HG02970 (cell line): ENCODE data around the gene YARS2.
"Not testable (repeated sequence)": the region's sequence is repeated elsewhere in the genome, so short reads cannot be mapped to it uniquely, and the experiment has no call there.

ENCODE experiments used
- ATAC-seq: cut with Tn5 transposase; IDR thresholded peaks from one replicate; pipeline ENCODE4 v1.9.1; 2021; ENCODE audit warnings: mild to moderate bottlenecking, moderate library complexity, moderate number of reproducible peaks; ENCODE audit not compliant: unreplicated experiment, low FRiP score

Gene YARS2

DNA sequence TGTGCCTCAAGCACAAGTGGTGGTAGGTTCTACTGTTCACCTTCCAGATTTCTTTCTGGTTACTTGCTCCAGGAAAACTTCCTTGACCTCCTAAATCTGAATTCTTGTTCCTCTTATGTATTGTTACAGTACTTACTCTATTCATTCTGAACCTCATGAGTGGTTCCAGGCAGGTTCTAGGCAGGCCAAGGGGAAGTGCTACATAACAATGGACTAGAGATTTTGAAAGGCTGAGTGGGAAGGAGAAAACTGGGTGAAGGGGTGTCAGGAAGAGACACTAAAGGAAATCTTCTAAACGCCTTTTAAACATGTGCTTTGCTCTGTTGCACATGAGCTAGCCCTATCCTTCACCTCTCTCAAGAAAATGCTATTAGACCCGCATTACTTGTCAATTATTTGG is 1.6 kb downstream of the YARS2 start:
- ATAC-seq = no peak

- no peak for ATAC-seq
These were observed 2.1 kb downstream of the YARS2 start for GRCh38 chr12:32753605-32754004.

DNA sequence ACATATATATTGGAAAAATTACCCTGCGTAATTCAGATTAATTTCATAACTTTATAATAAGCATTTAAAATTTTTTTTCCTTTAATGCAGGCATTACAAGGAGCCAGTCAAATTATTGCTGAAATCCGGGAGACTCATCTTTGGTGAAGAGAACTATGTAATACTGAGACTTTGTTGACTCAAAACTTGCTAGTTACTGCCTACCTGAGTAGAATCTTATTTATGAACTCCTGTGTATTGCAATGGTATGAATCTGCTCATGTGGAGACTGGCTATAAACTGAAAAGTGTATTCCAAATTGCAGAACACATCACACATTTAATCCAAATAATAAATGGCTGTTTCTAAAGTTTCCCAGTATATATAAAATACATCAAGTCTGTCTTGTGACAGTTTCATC is 12.4 kb downstream of the YARS2 start:
- no peak for ATAC-seq

- no peak for ATAC-seq
These were observed 13.6 kb downstream of the YARS2 start for GRCh38 chr12:32742133-32742532.

DNA sequence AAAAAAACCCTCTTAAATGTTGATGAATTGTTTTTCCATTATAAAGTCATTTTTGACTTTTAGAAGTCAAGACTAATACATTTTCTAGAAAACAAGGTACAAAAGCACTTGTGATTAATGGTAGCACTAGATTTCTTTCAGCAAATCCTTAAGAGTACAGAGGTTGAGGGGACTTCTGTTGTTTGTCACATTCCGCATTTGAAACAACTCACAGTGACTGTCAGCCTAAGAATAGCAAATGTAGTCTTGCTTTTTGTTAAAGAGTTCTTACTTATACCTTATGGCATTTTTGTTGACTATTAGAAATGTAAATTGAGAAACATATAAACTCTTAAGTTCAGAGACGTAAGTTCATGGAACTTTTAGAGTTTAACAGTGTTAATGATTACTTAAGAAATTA is 16.4 kb downstream of the YARS2 start:
- no peak for ATAC-seq

- no peak for ATAC-seq
These were observed 18.0 kb downstream of the YARS2 start for GRCh38 chr12:32737715-32738114.

- no peak for ATAC-seq
These were observed 19.3 kb downstream of the YARS2 start for GRCh38 chr12:32736445-32736844.

- no peak for ATAC-seq
These were observed 20.7 kb downstream of the YARS2 start for GRCh38 chr12:32734952-32735351.

- no peak for ATAC-seq
These were observed 28.5 kb downstream of the YARS2 start for GRCh38 chr12:32727237-32727636.

DNA sequence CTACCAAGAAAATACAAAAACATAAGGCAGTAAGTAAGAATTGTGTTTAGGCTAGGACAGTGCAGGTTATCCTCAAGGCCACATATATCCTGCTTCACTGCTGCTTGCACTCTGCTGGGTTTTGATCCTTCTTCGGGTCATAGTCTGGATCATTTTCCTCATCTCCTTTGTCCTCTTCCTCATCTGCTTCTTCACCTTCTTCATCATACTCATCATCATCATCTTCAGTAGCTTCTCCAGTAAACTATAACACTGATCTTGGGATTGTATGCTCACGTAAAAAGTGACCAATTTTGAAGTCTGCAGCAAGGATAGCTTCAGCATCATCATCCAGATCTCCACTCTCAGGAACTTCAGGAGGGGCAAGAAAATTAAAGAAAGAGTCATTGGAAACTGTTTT is 29.4 kb downstream of the YARS2 start:
- no peak for ATAC-seq

GRCh38 chr12:32725308-32725707 is 30.4 kb downstream of the YARS2 start:
- not testable (repeated sequence) for ATAC-seq

DNA sequence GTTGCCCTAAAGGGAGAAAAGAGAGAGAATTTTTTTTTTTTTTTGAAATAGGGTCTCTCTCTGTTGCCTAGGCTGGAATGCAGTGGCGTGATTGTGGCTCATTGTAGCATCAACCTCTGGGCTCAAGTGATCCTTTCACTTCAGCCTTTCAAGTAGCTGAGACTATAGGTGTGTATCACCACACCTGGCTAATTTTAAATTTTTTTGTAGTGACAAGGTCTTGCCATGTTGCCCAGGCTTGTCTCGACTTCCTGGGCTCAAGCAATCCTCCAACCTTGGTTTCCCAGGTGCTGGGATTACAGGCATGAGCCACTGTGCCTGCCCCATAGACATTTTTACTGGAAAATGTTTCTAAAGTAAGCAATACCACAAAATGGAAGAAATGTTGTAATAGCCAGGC is 36.8 kb downstream of the YARS2 start:
- no peak for ATAC-seq

DNA sequence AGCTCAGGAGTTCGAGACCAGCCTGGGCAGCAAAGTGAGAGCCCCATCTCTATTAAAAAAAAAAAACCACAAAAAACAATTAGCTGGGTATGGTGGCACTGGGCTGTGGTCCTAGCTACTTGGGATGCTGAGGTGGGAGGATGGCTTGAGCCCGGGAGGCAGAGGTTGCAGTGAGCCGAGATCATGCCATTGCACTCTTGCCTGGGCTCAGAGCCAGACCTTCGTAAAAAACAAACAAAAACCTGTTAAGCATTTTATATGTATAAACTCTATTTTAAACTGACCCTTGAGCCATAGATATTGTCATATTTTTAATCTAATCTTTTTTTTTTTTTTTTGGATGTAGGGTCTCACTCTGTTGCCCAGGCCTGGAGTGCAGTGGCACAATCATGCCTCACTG is 40.9 kb downstream of the YARS2 start:
- no peak for ATAC-seq

DNA sequence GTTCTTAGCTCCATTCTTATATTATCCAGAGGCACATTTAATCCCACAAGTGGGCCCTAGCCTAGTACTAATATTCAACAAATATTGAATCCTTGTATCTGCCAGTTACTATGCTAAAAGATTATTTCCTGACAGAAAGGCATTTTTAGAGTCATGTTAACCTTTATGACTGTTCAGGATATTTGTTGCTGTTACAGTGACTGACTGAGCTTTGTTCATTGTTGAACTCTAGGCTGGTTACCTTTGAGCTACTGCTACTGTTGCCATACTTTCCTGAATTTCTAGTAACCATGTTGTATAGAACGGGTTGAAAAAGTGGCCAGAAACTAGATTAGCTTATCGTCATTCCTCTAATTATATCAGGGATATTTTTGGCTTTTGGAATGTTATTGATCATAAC is 46.8 kb downstream of the YARS2 start:
- ATAC-seq = no peak

DNA sequence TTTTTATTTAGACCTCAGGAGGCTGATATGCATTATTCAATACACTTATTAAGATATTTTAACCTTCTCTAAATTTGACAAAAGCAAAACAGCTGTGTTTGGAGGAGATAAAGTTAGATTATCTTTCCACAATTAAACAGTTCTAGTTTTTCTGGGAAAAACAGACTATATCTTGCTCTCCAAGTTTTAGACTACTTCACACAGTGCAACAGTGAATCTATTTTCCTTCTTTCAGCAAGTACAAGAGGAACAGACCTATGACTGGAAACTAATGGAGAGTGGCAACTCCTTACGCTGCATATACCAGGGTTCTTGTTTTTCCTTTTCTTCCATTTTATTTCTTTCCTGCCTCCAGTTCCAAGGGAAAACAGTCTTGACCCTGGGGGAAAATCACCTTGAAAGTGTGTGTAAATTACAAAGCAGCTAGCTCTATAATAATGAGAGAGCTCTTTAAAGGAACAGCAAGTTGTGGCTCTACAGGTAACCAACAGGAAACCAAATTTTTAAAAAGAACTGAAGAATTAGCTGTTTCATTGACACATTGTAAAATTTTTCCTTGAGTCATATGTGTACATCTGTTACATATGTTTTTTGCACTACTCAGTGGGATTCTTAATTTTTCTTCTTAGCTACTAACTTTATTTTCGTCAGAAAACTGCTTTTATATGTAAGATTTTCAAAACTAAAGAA is 49.2 kb downstream of the YARS2 start:
- ATAC-seq = no peak

- ATAC-seq = no peak
These were observed 49.9 kb downstream of the YARS2 start for GRCh38 chr12:32705783-32706182.

GRCh38 chr12:32702946-32703345 is 52.8 kb downstream of the YARS2 start:
- ATAC-seq = no peak

DNA sequence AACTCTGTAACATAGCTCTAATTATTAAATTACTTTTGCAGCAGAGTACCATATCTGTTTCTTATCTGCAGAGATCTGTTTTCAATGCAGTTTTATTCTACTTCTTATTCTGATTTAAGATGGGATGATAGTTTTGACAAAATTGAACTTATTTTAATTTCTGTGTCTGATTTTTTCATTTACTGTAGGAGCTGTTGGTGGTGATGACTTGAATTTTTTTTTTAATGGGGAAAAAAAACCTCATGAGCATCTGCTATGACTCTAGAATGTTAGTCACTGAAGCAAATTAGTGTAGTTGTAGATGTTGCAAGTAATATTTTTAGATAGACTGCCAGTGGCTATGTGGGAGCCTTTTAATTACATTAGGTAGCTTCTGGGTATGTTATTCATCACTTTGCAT is 53.2 kb downstream of the YARS2 start:
- ATAC-seq = no peak

DNA sequence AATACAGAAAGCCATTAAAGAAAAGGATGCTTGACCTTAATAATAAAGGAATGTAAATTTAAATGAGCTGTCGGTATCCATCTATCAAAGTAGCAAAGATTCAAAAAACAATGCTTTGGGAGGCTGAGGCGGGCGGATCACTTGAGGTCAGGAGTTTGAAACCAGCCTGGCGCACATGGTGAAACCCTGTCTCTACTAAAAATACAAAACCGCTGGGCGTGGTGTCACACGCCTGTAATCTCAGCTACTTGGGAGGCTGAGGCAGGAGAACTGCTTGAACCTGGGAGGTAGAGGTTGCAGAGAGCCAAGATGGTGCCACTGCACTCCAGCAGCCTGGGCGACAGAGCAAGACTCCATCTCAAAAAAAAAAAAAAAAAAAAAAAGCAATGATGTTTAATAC is 56.3 kb downstream of the YARS2 start:
- ATAC-seq = not testable (repeated sequence)

DNA sequence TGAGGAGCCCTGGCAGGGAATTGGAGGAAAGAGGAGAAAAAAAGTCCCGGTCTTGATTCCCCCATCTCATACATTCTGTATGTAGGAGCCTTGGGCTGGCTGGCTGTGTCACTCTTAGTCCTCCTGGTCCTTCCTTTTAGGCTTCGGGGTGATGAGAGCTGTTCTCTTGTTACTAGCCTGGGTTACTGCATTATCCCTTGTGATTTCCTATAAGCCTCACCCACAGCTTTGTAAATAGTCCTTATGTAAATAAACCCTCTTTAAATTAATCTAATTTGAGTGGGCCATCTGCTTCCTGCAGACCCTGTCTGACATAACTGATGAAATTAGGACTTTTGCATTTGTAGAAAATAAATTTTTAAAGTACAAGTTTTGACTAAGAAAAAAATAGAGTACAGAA is 57.4 kb downstream of the YARS2 start:
- no peak for ATAC-seq

- no peak for ATAC-seq
These were observed 58.3 kb downstream of the YARS2 start for GRCh38 chr12:32697445-32697844.
